ENCODE measurements around the gene SLC25A20. TPM values are rescaled to one million over a fixed set of nuclear protein-coding genes. Genes with fewer than 3 reads are reported as not detected.

The SLC25A20 gene
- total RNA-seq, 1 donor from 2014 or later, result 94.1 TPM

- Histone ChIP-seq H3K27me3 (ENCODE audit: low read depth) (no peaks in the 10 kb centered on the region), H3K4me3 (no peak overlapping the region), H3K4me1 (peaks cover 47% of the 10 kb centered on the region), H3K9me3 (replicated peaks) (no peaks in the 10 kb centered on the region), H3K36me3 (peaks cover 24% of the 10 kb centered on the region), H3K27ac (replicated peaks) (peak overlapping the region; percentile 36)
- no peak for TF ChIP-seq CTCF (IDR thresholded peaks at IDR 0.05; ENCODE audit: borderline replicate concordance)
- intact Hi-C loops (cut with micrococcal nuclease), result no loop called here
- DNase-seq, result no peak
Observed at GRCh38 chr3:48938156-48938555, 39.5 kb upstream of the SLC25A20 start.

- intact Hi-C loops (cut with micrococcal nuclease), result no loop called here
- TF ChIP-seq CTCF (IDR thresholded peaks at IDR 0.05; ENCODE audit: borderline replicate concordance), result no peak
- H3K27ac ChIP-seq (replicated peaks), result peak overlapping the region; percentile 87
- no peaks in the 10 kb centered on the region for H3K27me3 ChIP-seq (ENCODE audit: low read depth)
- H3K9me3 ChIP-seq (replicated peaks), result no peaks in the 10 kb centered on the region
- peaks cover 69% of the 10 kb centered on the region for H3K4me1 ChIP-seq
- DNase-seq, result no peak
- H3K36me3 ChIP-seq, result peaks cover 32% of the 10 kb centered on the region
- H3K4me3 ChIP-seq, result peak overlapping the region; percentile 42
Observed at GRCh38 chr3:48935530-48935929, 36.8 kb upstream of the SLC25A20 start.

GRCh38 chr3:48934333-48934991, 35.8 kb upstream of the SLC25A20 start:
- no peak for TF ChIP-seq CTCF (IDR thresholded peaks at IDR 0.05; ENCODE audit: borderline replicate concordance)
- intact Hi-C loops (cut with micrococcal nuclease), result no loop called here
- peak overlapping the region; percentile 42 for H3K4me3 ChIP-seq
- peaks cover 32% of the 10 kb centered on the region for H3K36me3 ChIP-seq
- H3K9me3 ChIP-seq (replicated peaks), result no peaks in the 10 kb centered on the region
- H3K27ac ChIP-seq (replicated peaks), result peak overlapping the region; percentile 87
- DNase-seq, result no peak
- H3K27me3 ChIP-seq (ENCODE audit: low read depth), result no peaks in the 10 kb centered on the region
- H3K4me1 ChIP-seq, result peaks cover 80% of the 10 kb centered on the region

- Histone ChIP-seq H3K9me3 (replicated peaks) (no peaks in the 10 kb centered on the region), H3K36me3 (peaks cover 52% of the 10 kb centered on the region), H3K4me1 (peaks cover 84% of the 10 kb centered on the region), H3K27me3 (ENCODE audit: low read depth) (no peaks in the 10 kb centered on the region), H3K4me3 (no peak overlapping the region), H3K27ac (replicated peaks) (peak overlapping the region; percentile 87)
- intact Hi-C loops (cut with micrococcal nuclease), result no loop called here
- TF ChIP-seq CTCF (IDR thresholded peaks at IDR 0.05; ENCODE audit: borderline replicate concordance), result no peak
- DNase-seq, result no peak
Observed at GRCh38 chr3:48931944-48932580, 33.4 kb upstream of the SLC25A20 start.

GRCh38 chr3:48930590-48930989, 31.9 kb upstream of the SLC25A20 start:
- no peaks in the 10 kb centered on the region for H3K27me3 ChIP-seq (ENCODE audit: low read depth)
- H3K36me3 ChIP-seq, result peaks cover 57% of the 10 kb centered on the region
- intact Hi-C loops (cut with micrococcal nuclease), result no loop called here
- H3K4me3 ChIP-seq, result peak overlapping the region; percentile 50
- no peaks in the 10 kb centered on the region for H3K9me3 ChIP-seq (replicated peaks)
- DNase-seq, result no peak
- TF ChIP-seq CTCF (IDR thresholded peaks at IDR 0.05; ENCODE audit: borderline replicate concordance), result no peak
- peaks cover 83% of the 10 kb centered on the region for H3K4me1 ChIP-seq
- H3K27ac ChIP-seq (replicated peaks), result peak overlapping the region; percentile 87

All from left ventricle myocardium inferior (tissue), 1 donor.